Tibial nerve (tissue), 4 donors: ENCODE data around the gene LRRC8D. TPM values are rescaled to one million over a fixed set of nuclear protein-coding genes. Genes with fewer than 3 reads are reported as not detected.

Experiments used
- DNase-seq, 2 donors: peaks; one replicate each; pipeline ENCODE4 v3.0.0-alpha.2; 2019; ENCODE audit warnings: low spot score in 2 of 2
- H3K27ac ChIP-seq, 4 donors: fragments of 200-600 bp; sonication (generic) in 3 of 4; one replicate each; pipeline ENCODE4 v1.5.1; 2017 to 2019; ENCODE audit warnings: mild to moderate bottlenecking in 1 of 4
- H3K27me3 ChIP-seq, 2 donors: fragments of 200-600 bp; sonication (generic) in 1 of 2; one replicate each; pipeline versions ENCODE4 v1.5.1 to v1.6.0; 2017 to 2019
- H3K36me3 ChIP-seq, 3 donors: fragments of 200-600 bp; sonication (generic); one replicate each; pipeline ENCODE4 v1.5.1; 2018 to 2019
- H3K4me1 ChIP-seq, 4 donors: fragments of 200-600 bp; sonication (generic) in 3 of 4; one replicate each; pipeline ENCODE4 v1.5.1; 2017 to 2019
- H3K4me3 ChIP-seq, 4 donors: fragments of 200-600 bp; sonication (generic) in 3 of 4; one replicate each; pipeline ENCODE4 v1.5.1; 2017 to 2019; ENCODE audit warnings: mild to moderate bottlenecking in 1 of 4, moderate library complexity in 1 of 4
- H3K9me3 ChIP-seq, 4 donors: fragments of 200-600 bp; sonication (generic) in 3 of 4; one replicate each; pipeline ENCODE4 v1.5.1; 2017 to 2019
- EP300 ChIP-seq, 2 donors: sonication (generic); formaldehyde crosslinking; IDR thresholded peaks; one replicate each; pipeline ENCODE4 v1.6.1; 2017; ENCODE audit warnings: antibody characterized with exemption in 2 of 2, mild to moderate bottlenecking in 1 of 2
- POLR2A ChIP-seq, 2 donors: fragments of 450-650 bp; IDR thresholded peaks; one replicate each; pipeline ENCODE4 v1.6.1; 2017; ENCODE audit warnings: antibody characterized with exemption in 2 of 2, mild to moderate bottlenecking in 2 of 2, moderate library complexity in 2 of 2
- WGBS, 2 donors: methylation state at CpG; one replicate each; pipeline ENCODE4 v1.1.5; 2018; 5-methylcytosine and 5-hydroxymethylcytosine counted together
- total RNA-seq, 4 donors: library from RNA; depleted of rRNA; stranded (reverse); fragments of >200 nt; gene quantifications; one replicate each; pipeline ENCODE4 v1.1.0, GENCODE V29; 2016
- TF ChIP-seq, protein P1 (sequence below), 5 experiments: fragments of 200-600 bp in 3 of 5; fragments of 450-650 bp in 2 of 5; sonication (generic) in 3 of 5; IDR thresholded peaks; one replicate each; pipeline ENCODE4 v1.5.1; 2016 to 2019; ENCODE audit warnings: antibody characterized with exemption in 5 of 5, mild to moderate bottlenecking in 3 of 5, moderate library complexity in 2 of 5

Gene LRRC8D
- total RNA-seq, 4 donors from 2014 or later: 11.1 to 19.0 (median 15.3) TPM

DNA sequence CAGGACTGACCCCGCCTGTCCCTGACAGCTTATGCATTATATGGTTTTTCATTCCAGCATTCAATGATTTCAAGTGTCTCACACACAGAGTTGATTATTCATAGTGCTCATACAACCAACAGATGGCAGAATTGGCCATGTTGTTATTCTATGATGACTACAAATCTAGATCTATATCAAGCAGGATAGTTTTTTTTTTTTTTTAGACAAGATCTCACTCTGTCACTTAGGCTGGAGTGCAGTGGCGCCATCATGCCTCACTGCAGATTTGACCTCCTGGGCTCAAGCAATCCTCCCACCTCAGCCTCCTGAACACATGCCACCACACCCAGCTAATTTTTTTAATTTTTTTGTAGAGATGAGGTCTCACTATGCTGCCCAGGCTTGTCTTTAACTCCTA, 40.1 kb upstream of the LRRC8D start:
- no peaks in the 10 kb centered on the region for H3K9me3 ChIP-seq
- peaks cover 0 to 12% (median 0%) of the 10 kb centered on the region in 4 donors for H3K4me1 ChIP-seq
- no peak for TF ChIP-seq POLR2A (IDR thresholded peaks at IDR 0.05)
- TF ChIP-seq EP300 (IDR thresholded peaks at IDR 0.05): no peak
- TF ChIP-seq, protein P1, sequence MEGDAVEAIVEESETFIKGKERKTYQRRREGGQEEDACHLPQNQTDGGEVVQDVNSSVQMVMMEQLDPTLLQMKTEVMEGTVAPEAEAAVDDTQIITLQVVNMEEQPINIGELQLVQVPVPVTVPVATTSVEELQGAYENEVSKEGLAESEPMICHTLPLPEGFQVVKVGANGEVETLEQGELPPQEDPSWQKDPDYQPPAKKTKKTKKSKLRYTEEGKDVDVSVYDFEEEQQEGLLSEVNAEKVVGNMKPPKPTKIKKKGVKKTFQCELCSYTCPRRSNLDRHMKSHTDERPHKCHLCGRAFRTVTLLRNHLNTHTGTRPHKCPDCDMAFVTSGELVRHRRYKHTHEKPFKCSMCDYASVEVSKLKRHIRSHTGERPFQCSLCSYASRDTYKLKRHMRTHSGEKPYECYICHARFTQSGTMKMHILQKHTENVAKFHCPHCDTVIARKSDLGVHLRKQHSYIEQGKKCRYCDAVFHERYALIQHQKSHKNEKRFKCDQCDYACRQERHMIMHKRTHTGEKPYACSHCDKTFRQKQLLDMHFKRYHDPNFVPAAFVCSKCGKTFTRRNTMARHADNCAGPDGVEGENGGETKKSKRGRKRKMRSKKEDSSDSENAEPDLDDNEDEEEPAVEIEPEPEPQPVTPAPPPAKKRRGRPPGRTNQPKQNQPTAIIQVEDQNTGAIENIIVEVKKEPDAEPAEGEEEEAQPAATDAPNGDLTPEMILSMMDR (IDR thresholded peaks at IDR 0.05): peak in 2 of 5 experiments; percentile 16 to 27
- H3K27ac ChIP-seq: no peak overlapping the region
- H3K36me3 ChIP-seq: no peaks in the 10 kb centered on the region
- WGBS, 2 donors: 60 to 76% methylated on average over 2 of the region's 2 CpGs
- no peak for DNase-seq
- no peak overlapping the region for H3K4me3 ChIP-seq
- H3K27me3 ChIP-seq: no peaks in the 10 kb centered on the region

DNA sequence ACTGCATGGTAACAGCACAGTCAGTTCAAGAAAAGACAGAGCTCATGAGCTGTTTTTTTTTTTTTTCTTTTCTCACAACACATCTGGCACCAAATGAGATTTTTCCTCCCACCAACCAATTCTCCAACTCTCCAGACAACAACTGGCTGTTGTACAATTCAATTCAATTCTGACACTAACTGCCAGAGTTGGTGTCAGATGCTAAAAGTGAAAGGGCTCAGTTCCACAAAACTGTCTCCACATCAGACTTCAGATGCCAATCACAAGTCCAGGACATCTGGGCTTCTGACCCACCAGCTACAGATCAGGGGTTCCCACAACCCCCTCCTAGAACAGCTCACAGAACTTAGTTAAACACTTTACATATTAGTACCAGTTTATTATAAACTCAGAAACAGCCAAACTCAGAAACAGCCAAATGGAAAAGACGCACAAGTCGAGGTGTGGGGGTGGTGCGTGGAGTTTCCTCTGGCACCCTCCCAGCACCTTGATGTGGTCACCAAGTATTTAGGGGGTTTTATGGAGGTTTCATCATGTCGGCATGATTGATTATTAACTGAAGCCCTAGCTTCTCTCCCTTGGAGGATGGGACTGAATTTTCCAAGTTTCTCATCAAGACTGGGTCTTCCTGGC, 39.2 kb upstream of the LRRC8D start:
- no peak overlapping the region for H3K4me3 ChIP-seq
- no peaks in the 10 kb centered on the region for H3K27me3 ChIP-seq
- H3K36me3 ChIP-seq: no peaks in the 10 kb centered on the region
- H3K4me1 ChIP-seq: peaks cover 0 to 12% (median 0%) of the 10 kb centered on the region in 4 donors
- WGBS, 2 donors: 33 to 34% methylated on average over 4 of the region's 4 CpGs
- DNase-seq: no peak
- TF ChIP-seq EP300 (IDR thresholded peaks at IDR 0.05) (no peak), POLR2A (IDR thresholded peaks at IDR 0.05) (no peak)
- TF ChIP-seq, protein P1 (IDR thresholded peaks at IDR 0.05): no peak
- no peaks in the 10 kb centered on the region for H3K9me3 ChIP-seq
- H3K27ac ChIP-seq: peak overlapping the region in 2 of 4 donors; percentile 21 to 66

DNA sequence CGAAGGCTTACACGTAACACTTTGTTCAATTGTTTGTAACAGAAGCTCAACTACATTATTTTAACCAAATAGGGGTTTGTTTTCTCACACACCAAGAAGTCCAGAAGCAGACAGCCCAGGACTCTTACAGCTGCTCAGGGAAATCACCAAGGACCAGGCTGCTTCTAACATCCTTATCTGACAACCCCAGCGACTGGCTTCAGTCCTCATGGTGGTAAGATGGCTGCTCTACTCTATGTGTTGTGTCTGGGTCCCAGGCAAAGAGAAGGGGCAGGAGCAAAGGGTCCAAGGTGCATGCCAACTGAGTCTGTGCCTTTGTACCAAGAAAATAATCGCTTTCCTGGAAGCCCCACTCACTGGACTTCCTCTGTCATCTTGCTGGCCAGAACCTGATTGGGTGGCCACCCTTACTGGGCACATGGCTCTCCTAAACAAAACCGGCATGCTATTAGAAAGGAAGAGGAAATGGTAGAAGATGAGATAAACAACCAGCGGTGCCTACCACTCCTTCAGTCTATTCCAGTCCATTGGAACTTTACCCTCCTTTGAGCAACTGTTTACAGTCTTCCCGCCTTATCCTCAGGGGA, 34.1 kb upstream of the LRRC8D start:
- DNase-seq: no peak
- TF ChIP-seq POLR2A (IDR thresholded peaks at IDR 0.05) (no peak), EP300 (IDR thresholded peaks at IDR 0.05) (no peak)
- TF ChIP-seq, protein P1 (IDR thresholded peaks at IDR 0.05): no peak
- 74 to 80% methylated on average over 7 of the region's 7 CpGs for WGBS, 2 donors

DNA sequence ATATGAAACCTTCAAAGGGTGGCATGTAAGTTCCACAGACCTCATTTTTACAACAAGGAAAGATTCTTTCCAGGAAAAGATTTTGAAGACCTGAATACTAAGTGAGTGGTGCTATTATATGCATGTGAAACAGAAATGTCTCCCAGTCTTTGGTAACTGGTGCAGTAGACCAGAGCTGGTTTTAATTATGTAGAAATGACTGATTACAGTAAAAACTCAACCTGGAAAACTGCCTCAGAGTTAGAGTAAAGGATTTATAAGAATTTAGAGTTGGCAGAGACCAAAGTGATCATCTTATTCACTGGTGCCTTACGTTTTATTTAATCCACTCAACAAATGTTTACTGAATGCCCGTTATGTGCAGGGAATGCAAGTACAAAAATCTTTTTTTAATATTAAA, 30.2 kb upstream of the LRRC8D start:
- H3K4me1 ChIP-seq: no peaks in the 10 kb centered on the region
- TF ChIP-seq, protein P1 (IDR thresholded peaks at IDR 0.05): no peak
- TF ChIP-seq EP300 (IDR thresholded peaks at IDR 0.05): no peak
- TF ChIP-seq POLR2A (IDR thresholded peaks at IDR 0.05): no peak
- DNase-seq: no peak
- no peaks in the 10 kb centered on the region for H3K27me3 ChIP-seq
- H3K4me3 ChIP-seq: no peak overlapping the region
- WGBS, 2 donors: 64 to 70% methylated on average over 2 of the region's 2 CpGs
- no peaks in the 10 kb centered on the region for H3K36me3 ChIP-seq
- H3K27ac ChIP-seq: no peak overlapping the region
- H3K9me3 ChIP-seq: no peaks in the 10 kb centered on the region

More for the DNA sequence above, 34.1 kb upstream of the LRRC8D start:
- H3K4me3 ChIP-seq: no peak overlapping the region
- no peak overlapping the region for H3K27ac ChIP-seq
- H3K36me3 ChIP-seq: no peaks in the 10 kb centered on the region
- no peaks in the 10 kb centered on the region for H3K27me3 ChIP-seq
- no peaks in the 10 kb centered on the region for H3K9me3 ChIP-seq
- peaks cover 0 to 6% (median 0%) of the 10 kb centered on the region in 4 donors for H3K4me1 ChIP-seq

DNA sequence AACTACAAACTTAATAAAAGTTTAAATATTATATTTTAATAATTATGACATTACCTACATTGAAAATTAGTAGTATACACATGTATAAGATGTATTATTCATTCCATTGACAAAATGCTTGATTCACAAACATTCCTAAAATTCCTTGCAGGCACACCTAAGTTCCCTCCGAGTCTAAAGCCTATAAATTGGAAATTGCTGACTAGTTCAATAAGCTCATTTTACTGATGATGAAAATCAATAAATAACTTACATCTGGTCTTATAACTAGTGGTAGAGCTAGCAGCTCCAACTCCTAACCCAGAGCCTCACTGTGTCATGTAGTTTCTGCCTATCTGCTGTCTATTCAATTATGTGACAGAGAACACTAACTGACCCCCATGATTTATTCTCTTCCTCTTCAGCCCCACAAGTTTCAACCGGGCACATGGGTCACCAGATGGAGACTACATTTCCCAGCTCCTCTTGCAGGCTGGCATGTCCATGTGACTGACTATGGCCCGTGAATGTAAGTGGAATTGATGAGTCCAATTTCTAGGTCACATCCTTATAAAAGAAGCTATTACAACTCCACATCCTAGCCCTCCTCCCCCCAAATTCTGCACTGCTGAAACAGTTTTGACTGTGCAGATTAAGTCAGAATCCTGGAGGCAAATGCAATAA, 29.6 kb upstream of the LRRC8D start:
- DNase-seq: no peak
- H3K9me3 ChIP-seq: no peaks in the 10 kb centered on the region
- H3K4me1 ChIP-seq: no peaks in the 10 kb centered on the region
- no peak overlapping the region for H3K27ac ChIP-seq
- TF ChIP-seq EP300 (IDR thresholded peaks at IDR 0.05) (no peak), POLR2A (IDR thresholded peaks at IDR 0.05) (no peak)
- TF ChIP-seq, protein P1 (IDR thresholded peaks at IDR 0.05): no peak
- no peaks in the 10 kb centered on the region for H3K36me3 ChIP-seq
- 36 to 48% methylated on average over 3 of the region's 3 CpGs for WGBS, 2 donors
- H3K27me3 ChIP-seq: no peaks in the 10 kb centered on the region
- no peak overlapping the region for H3K4me3 ChIP-seq
